GM19397 (cell line): ENCODE measurements around the gene NAV2.

Experiments used
- ATAC-seq: cut with Tn5 transposase; IDR thresholded peaks from one replicate; pipeline ENCODE4 v1.9.1; 2021; ENCODE audit warnings: mild to moderate bottlenecking, moderate library complexity; ENCODE audit not compliant: unreplicated experiment

The NAV2 gene

GRCh38 chr11:20030472-20030871, 317.8 kb downstream of the NAV2 start:
- ATAC-seq, result no peak

- no peak for ATAC-seq
Measured at GRCh38 chr11:20031155-20032001, 318.7 kb downstream of the NAV2 start.

- ATAC-seq, result no peak
Measured at GRCh38 chr11:20032127-20032526, 319.5 kb downstream of the NAV2 start.

GRCh38 chr11:20032577-20033260, 320.1 kb downstream of the NAV2 start:
- ATAC-seq, result no peak

- no peak for ATAC-seq
Measured at GRCh38 chr11:20033806-20034205, 321.2 kb downstream of the NAV2 start.

GRCh38 chr11:20034941-20035340, 322.3 kb downstream of the NAV2 start:
- ATAC-seq, result no peak

- ATAC-seq, result no peak
Measured at GRCh38 chr11:20035375-20035700, 322.7 kb downstream of the NAV2 start.

- ATAC-seq, result no peak
Measured at GRCh38 chr11:20035701-20036601, 323.3 kb downstream of the NAV2 start.

- no peak for ATAC-seq
Measured at GRCh38 chr11:20036626-20037335, 324.1 kb downstream of the NAV2 start.

- no peak for ATAC-seq
Measured at GRCh38 chr11:20037396-20038153, 324.9 kb downstream of the NAV2 start.

GRCh38 chr11:20038412-20038811, 325.8 kb downstream of the NAV2 start:
- ATAC-seq, result no peak

- ATAC-seq, result no peak
Measured at GRCh38 chr11:20038972-20039371, 326.3 kb downstream of the NAV2 start.

GRCh38 chr11:20041499-20041898, 328.9 kb downstream of the NAV2 start:
- ATAC-seq, result no peak

- no peak for ATAC-seq
Measured at GRCh38 chr11:20042045-20042639, 329.5 kb downstream of the NAV2 start.

GRCh38 chr11:20042811-20043341, 330.2 kb downstream of the NAV2 start:
- ATAC-seq, result no peak

GRCh38 chr11:20043992-20044391, 331.4 kb downstream of the NAV2 start:
- no peak for ATAC-seq

GRCh38 chr11:20045098-20045688, 332.6 kb downstream of the NAV2 start:
- ATAC-seq, result no peak

GRCh38 chr11:20046416-20046815, 333.8 kb downstream of the NAV2 start:
- ATAC-seq, result no peak
